ENCODE results near the gene HABP2.

HABP2 gene

GRCh38 chr10:113565364-113565763 is 12.5 kb downstream of the HABP2 start:
- Histone ChIP-seq H3K27ac (ENCODE audit: low read depth, low read length, poor library complexity, severe bottlenecking) (no peak overlapping the region), H3K4me1 (ENCODE audit: insufficient read depth, low read length, severe bottlenecking) (no peaks in the 10 kb centered on the region), H3F3A (ENCODE audit: insufficient read depth, low read length) (no peaks in the 10 kb centered on the region), H2AFZ (ENCODE audit: low read length) (no peak overlapping the region), H3K9me2 (ENCODE audit: low read depth, low read length) (no peaks in the 10 kb centered on the region), H3K79me2 (ENCODE audit: insufficient read depth, low read length) (no peaks in the 10 kb centered on the region), H3K9me3 (ENCODE audit: low read length) (no peaks in the 10 kb centered on the region), H3K4me3 (ENCODE audit: low read depth, low read length, poor library complexity, severe bottlenecking) (no peak overlapping the region), H3K4me2 (ENCODE audit: low read length) (no peak overlapping the region), H3K27me3 (ENCODE audit: insufficient read depth, low read length) (no peaks in the 10 kb centered on the region), H3K9ac (ENCODE audit: low read length) (no peak overlapping the region), H3K36me3 (ENCODE audit: insufficient read depth, low read length) (no peaks in the 10 kb centered on the region), H4K20me1 (ENCODE audit: insufficient read depth, low read length) (no peaks in the 10 kb centered on the region)
- TF ChIP-seq CTCF (IDR thresholded peaks at IDR 0.05; ENCODE audit: low read length): no peak
- no peak for TF ChIP-seq EZH2 (IDR thresholded peaks at IDR 0.05; ENCODE audit: borderline replicate concordance, low read length)

GRCh38 chr10:113566888-113567287 is 14.0 kb downstream of the HABP2 start:
- no peak overlapping the region for H3K9ac ChIP-seq (ENCODE audit: low read length)
- no peaks in the 10 kb centered on the region for H3K4me1 ChIP-seq (ENCODE audit: insufficient read depth, low read length, severe bottlenecking)
- no peak overlapping the region for H3K4me2 ChIP-seq (ENCODE audit: low read length)
- no peak overlapping the region for H2AFZ ChIP-seq (ENCODE audit: low read length)
- TF ChIP-seq EZH2 (IDR thresholded peaks at IDR 0.05; ENCODE audit: borderline replicate concordance, low read length): no peak
- no peaks in the 10 kb centered on the region for H3K9me2 ChIP-seq (ENCODE audit: low read depth, low read length)
- no peak overlapping the region for H3K27ac ChIP-seq (ENCODE audit: low read depth, low read length, poor library complexity, severe bottlenecking)
- no peaks in the 10 kb centered on the region for H3K79me2 ChIP-seq (ENCODE audit: insufficient read depth, low read length)
- no peaks in the 10 kb centered on the region for H4K20me1 ChIP-seq (ENCODE audit: insufficient read depth, low read length)
- no peaks in the 10 kb centered on the region for H3K9me3 ChIP-seq (ENCODE audit: low read length)
- H3K27me3 ChIP-seq (ENCODE audit: insufficient read depth, low read length): no peaks in the 10 kb centered on the region
- no peak overlapping the region for H3K4me3 ChIP-seq (ENCODE audit: low read depth, low read length, poor library complexity, severe bottlenecking)
- H3F3A ChIP-seq (ENCODE audit: insufficient read depth, low read length): no peaks in the 10 kb centered on the region
- no peaks in the 10 kb centered on the region for H3K36me3 ChIP-seq (ENCODE audit: insufficient read depth, low read length)

- Histone ChIP-seq H3K4me2 (ENCODE audit: low read length) (no peak overlapping the region), H3K4me1 (ENCODE audit: insufficient read depth, low read length, severe bottlenecking) (no peaks in the 10 kb centered on the region), H3F3A (ENCODE audit: insufficient read depth, low read length) (no peaks in the 10 kb centered on the region), H3K9me2 (ENCODE audit: low read depth, low read length) (no peaks in the 10 kb centered on the region), H3K27me3 (ENCODE audit: insufficient read depth, low read length) (no peaks in the 10 kb centered on the region), H3K79me2 (ENCODE audit: insufficient read depth, low read length) (no peaks in the 10 kb centered on the region), H3K9ac (ENCODE audit: low read length) (no peak overlapping the region), H3K4me3 (ENCODE audit: low read depth, low read length, poor library complexity, severe bottlenecking) (no peak overlapping the region), H3K27ac (ENCODE audit: low read depth, low read length, poor library complexity, severe bottlenecking) (no peak overlapping the region), H3K36me3 (ENCODE audit: insufficient read depth, low read length) (no peaks in the 10 kb centered on the region), H3K9me3 (ENCODE audit: low read length) (no peaks in the 10 kb centered on the region), H4K20me1 (ENCODE audit: insufficient read depth, low read length) (no peaks in the 10 kb centered on the region), H2AFZ (ENCODE audit: low read length) (no peak overlapping the region)
- TF ChIP-seq EZH2 (IDR thresholded peaks at IDR 0.05; ENCODE audit: borderline replicate concordance, low read length): no peak
- no peak for TF ChIP-seq CTCF (IDR thresholded peaks at IDR 0.05; ENCODE audit: low read length)
Observed at GRCh38 chr10:113569576-113569975, 16.7 kb downstream of the HABP2 start.

- H3K4me3 ChIP-seq (ENCODE audit: low read depth, low read length, poor library complexity, severe bottlenecking): no peak overlapping the region
- H3K9me2 ChIP-seq (ENCODE audit: low read depth, low read length): no peaks in the 10 kb centered on the region
- H3K27ac ChIP-seq (ENCODE audit: low read depth, low read length, poor library complexity, severe bottlenecking): no peak overlapping the region
- no peaks in the 10 kb centered on the region for H3K27me3 ChIP-seq (ENCODE audit: insufficient read depth, low read length)
- H3K9ac ChIP-seq (ENCODE audit: low read length): no peak overlapping the region
- H3F3A ChIP-seq (ENCODE audit: insufficient read depth, low read length): no peaks in the 10 kb centered on the region
- no peaks in the 10 kb centered on the region for H3K36me3 ChIP-seq (ENCODE audit: insufficient read depth, low read length)
- TF ChIP-seq CTCF (IDR thresholded peaks at IDR 0.05; ENCODE audit: low read length) (no peak), EZH2 (IDR thresholded peaks at IDR 0.05; ENCODE audit: borderline replicate concordance, low read length) (no peak)
- H3K4me2 ChIP-seq (ENCODE audit: low read length): no peak overlapping the region
- no peaks in the 10 kb centered on the region for H3K4me1 ChIP-seq (ENCODE audit: insufficient read depth, low read length, severe bottlenecking)
- no peak overlapping the region for H2AFZ ChIP-seq (ENCODE audit: low read length)
- H3K9me3 ChIP-seq (ENCODE audit: low read length): no peaks in the 10 kb centered on the region
- H4K20me1 ChIP-seq (ENCODE audit: insufficient read depth, low read length): no peaks in the 10 kb centered on the region
- H3K79me2 ChIP-seq (ENCODE audit: insufficient read depth, low read length): no peaks in the 10 kb centered on the region
Observed at GRCh38 chr10:113572520-113573290, 19.9 kb downstream of the HABP2 start.
